Measurements from ENCODE around the gene VPS16.

The VPS16 gene

GRCh38 chr20:2840138-2840966, at the start of gene VPS16, which contains the start of gene PCED1A:
Gene VPS16, plus strand, starts transcription at chr20:2840745. Its CDS starts 30 bp downstream, at chr20:2840775.
Gene PCED1A, minus strand, starts transcription at chr20:2840655. Its CDS starts 743 bp downstream, at chr20:2839912.
- FAIRE-seq, result no peak

DNA sequence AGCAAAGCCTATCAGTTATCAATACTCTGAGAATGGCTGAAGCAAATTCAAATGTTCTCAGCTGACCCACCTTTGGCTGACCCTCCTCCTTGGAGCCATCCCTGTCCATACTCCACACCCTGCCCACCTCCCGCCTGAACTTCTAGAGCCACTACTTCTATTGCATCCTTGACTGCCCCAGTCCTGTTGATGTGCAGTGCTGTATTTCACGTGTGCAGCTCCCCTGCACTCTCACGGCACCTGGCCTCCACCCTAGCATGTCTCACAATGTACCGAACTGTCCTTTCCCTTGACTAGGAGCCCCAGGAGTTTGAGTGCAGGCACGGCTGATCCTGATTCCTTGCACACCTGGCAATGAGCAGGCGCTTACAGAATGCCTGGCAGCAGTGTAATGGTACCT, 47.1 kb upstream of the VPS16 start:
- FAIRE-seq, result no peak

- FAIRE-seq, result no peak
These were observed 46.3 kb upstream of the VPS16 start for GRCh38 chr20:2794202-2794748.

DNA sequence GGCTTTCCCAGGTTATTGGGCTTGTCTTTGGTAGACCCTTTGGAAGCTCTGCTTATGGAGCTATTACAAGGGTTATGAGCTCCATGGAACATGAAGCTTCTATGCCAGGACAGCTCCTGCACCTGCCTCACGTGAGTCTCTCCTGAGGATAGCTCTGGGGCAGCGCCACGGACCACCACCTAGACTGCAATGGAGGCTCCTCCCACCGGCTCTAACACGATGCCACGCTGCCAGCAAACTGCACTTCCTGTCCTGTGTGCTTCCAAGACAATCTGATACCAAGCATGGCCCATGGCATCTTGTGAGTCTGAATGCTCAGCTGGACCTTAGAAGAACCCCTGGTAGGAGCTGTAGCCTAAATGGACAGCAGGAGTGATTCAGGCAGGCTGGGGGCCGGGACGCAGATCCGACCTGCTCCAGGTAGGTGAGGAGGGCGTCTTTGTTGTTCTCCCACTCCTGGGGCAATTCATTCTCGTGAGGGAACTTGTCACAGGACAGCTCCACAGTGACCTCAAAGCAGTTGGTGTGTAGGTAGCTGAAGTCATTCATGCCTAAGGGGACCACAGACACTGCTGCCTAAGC, 45.6 kb upstream of the VPS16 start:
- no peak for FAIRE-seq

GRCh38 chr20:2795451-2795850, 45.1 kb upstream of the VPS16 start:
- no peak for FAIRE-seq

GRCh38 chr20:2796011-2796660, 44.4 kb upstream of the VPS16 start:
- no peak for FAIRE-seq

GRCh38 chr20:2797136-2797983, 43.2 kb upstream of the VPS16 start:
- FAIRE-seq, result no peak

DNA sequence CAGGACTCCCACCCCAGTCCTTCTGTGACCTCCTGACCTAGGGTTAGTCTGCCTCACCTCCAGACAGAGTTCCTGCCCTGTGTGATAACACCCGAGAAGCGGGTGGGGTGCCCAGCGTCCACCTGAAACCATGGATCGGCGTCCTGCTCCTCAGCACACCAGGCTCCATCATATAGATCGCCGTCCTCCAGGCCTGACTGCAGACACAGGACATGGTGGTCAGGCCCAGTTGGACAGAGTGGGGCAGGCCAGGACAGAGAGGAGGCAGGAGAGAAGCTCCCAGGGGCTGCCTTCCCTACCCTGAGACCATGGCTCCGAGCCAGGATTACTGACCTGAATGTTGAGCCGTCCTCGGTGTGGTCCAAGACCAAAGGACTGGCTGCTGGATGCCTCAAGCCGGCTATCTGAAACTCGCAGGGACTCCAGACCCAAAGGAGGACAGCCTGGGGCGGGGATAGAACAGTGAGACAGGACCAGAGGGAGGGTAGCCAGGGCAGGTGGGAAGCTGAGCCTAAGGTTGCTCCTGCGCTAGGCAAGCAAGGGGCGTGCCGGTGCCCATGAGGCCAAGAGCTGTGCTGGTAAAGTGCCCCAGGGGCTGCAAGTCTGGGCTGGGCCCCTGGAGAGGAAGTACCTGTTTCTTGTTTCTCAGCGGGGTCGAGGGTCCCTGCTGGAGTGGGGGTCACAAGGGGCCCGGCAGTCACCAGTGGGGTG, 42.3 kb upstream of the VPS16 start:
- no peak for FAIRE-seq

DNA sequence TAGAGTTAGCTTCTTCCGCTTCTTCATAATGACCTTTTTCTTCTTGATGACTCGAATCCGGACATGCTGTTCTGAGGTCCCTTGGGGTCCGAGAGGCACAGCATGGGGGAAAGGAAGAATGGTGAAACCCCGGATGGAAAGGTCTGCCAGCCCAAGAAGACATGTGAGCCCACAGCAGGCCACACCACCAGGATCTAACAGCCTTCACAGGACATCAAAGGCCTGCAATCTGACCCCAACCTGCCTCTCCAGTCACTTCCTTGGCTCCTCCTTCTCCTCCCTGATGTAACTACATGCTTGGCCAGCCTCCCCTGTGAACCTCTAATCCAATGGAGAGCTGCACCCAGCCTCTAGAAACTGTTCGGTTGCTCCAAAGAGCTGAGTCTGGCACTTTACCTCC, 41.7 kb upstream of the VPS16 start:
- no peak for FAIRE-seq

- FAIRE-seq, result no peak
These were observed 41.3 kb upstream of the VPS16 start for GRCh38 chr20:2799271-2799670.

- no peak for FAIRE-seq
These were observed 40.6 kb upstream of the VPS16 start for GRCh38 chr20:2799688-2800520.

DNA sequence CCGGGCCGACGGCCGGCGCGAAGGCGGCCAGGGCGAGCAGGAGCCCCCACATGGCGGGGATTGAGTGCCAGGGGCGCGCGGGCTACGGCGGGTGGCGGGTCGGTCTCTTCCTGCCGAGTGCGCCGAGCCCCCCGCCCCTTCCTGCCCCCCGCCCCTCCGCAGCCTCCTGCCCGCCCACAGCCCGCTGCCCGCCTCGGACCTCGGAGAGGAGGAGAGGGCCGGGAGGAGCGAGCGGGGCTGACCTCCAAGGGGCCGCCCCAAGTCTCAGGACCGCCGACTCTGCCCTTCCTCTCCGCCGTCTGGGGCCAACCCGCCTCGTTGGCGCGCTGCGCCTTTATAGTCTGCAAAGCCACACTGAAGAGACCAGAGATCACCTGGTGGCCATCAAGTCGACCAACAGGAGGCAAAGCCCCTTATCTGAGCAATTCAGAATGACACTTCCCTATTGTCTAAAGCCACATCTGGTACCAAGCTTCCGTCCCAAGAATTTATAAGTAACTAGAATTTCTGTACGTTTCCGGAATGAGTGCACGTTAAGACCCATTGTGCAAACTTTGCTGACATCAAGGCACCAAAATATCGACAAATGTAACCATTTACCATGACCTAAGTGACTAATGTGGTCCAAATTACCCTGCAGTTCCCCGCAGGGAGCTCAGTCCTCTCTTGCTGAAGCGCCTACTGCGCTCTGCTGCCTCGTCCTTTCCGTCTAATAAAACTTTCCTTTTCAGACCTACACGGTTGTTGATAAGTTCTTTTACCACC, 39.8 kb upstream of the VPS16 start, which contains the start of gene CPXM1:
Gene CPXM1 (minus strand): TSS at position 107 of the 765 bp plus-strand sequence. CDS start 55 bp downstream, at position 52.
- no peak for FAIRE-seq

GRCh38 chr20:2801286-2801728, 39.2 kb upstream of the VPS16 start:
- no peak for FAIRE-seq

DNA sequence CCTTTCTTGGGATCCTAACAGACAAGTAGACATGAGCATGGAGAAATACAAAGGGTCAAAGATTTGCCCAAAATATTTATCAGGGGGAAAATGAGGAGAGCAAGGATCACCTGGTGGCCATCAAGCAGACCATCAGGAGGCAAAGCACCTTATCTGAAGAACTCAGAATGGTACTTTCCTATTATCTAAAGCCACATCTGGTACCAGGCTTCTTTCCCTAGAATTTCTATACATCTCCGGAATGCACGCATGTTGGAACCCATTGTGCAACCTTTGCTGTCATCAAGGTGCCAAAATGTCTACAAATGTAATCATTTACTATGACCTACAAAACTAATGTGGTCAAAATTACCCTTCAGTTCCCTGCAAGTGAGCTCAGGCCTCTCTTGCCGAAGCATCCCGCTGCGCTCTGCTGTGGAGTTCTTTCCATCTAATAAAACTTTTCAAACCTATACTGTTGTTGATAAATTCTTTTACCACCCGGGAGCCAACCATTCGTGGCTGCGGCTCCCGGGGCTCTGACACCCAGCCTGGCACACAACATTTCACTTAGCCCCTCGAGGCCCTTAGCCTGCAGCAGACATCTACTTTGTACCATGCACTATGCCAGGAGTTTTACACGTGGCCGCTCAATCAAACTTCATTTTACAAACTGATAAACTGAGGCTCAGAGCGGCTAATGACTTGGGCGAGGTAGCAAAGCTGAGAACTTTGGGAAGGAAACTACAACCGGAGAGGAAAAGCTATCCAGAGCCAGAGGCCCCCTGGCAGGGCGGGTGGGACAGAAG, 36.3 kb upstream of the VPS16 start:
- no peak for FAIRE-seq

GRCh38 chr20:2804852-2805688, 35.5 kb upstream of the VPS16 start:
- FAIRE-seq, result no peak

DNA sequence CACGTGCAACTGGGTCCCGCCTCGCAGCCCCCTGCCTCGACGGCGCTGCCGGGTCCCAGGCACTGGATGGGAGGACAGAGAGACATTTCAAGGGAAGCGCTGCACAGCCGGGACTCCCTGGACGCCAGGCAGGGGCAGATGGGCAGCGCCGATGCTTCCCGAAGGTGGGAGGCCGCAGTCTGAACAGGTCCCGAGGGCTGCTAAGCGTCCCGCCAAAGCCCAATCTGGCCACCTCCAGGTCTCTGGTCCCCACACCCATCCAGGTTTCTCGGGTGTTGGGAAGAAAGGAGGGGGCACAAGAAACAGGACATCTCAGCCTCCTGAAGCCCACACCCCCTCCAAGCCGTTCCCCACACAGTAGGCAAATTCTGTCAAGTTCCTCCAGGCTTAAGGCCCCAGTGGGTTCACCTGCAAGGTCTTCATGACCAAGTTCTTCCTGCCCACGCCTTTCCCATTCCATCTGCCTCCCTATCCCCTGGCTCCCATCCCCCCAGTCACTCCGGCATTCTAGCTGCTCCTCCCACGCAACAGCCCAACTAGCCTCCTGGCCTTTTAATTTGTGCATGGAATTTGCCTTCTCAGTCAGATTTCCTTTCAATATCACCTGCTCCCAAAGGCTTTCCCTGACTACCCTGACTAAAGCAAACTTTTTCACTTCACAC, 34.7 kb upstream of the VPS16 start:
- FAIRE-seq, result no peak

DNA sequence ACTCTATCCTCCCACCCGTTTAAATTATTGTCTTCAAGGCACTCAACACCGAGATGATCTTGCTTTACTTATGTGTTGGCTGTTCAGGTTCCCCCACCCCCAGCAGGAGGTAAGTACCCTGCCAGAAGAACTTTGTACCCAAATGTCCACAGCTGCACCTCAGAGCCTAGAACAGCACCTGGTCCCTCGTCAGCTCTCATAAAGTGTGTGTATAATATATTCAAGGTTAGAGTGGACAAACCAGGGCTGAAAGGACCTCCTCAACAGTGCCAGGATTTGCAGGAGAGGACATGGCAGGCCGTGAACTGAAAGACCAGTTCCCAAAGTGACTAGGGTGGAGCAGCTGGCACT, 34.2 kb upstream of the VPS16 start:
- no peak for FAIRE-seq

GRCh38 chr20:2807019-2807418, 33.5 kb upstream of the VPS16 start:
- no peak for FAIRE-seq
